Measurements from ENCODE around the gene KRTAP10-3.
"Not testable (repeated sequence)": the region's sequence is repeated elsewhere in the genome, so short reads cannot be mapped to it uniquely, and the experiment has no call there.

The KRTAP10-3 gene

DNA sequence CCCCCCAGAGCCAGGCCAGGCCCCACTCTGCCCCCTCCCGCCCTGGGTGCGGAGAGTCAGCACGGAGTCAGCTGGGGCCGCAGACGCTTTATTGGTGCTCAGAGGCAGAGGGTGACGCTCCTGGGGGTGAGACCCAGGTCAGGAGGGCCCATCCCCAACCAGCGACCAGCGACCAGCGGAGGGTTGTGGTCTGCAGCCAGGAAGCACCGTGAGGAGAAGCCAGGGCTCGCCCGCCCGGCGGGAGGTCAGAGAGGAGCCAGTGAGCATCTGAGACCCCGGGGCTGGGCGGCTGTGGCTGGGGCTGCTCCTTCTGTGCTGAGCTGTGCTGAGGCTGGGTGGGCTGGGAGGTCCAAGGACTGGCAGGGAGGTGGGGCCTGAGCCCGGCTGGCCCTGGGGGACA is 8.3 kb downstream of the KRTAP10-3 start:
- not testable (repeated sequence) for DNase-seq (ENCODE audit: low read depth in 2 of 2, low spot score in 1 of 2)

DNA sequence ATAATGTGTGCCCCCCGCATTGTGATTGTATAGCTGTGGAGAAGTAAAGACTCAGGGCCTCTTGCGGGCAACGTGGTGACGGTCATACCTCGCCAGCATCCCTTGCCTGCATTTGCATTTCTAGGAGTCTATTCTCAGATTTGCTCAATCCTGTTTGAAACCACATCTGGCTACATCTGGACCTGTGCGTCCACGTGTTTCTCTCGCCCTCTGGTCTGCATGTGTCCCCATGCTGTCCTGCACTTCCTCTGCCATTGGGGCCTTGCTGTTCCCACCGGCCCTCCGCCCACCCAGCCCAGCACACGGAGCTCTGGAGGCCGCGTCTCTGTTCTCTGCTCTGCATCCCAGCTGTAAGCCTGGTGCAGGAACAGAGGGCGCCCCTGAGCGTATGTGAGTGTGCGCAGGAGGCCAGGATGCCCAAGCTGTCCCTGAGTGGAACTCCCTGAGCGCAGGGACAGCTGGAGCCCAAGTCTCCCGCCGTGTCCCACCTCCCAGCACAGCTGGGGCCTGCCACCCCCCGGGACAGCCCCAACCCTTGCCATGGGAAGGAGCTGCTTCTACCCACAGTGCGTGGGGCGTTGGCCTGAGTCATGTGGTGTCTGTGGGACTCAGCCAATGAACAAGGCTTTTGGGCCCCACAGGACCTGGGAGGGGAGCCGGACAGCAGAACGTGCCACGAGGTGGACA is 8.9 kb downstream of the KRTAP10-3 start:
- DNase-seq (ENCODE audit: low read depth in 2 of 2, low spot score in 1 of 2): no peak

DNA sequence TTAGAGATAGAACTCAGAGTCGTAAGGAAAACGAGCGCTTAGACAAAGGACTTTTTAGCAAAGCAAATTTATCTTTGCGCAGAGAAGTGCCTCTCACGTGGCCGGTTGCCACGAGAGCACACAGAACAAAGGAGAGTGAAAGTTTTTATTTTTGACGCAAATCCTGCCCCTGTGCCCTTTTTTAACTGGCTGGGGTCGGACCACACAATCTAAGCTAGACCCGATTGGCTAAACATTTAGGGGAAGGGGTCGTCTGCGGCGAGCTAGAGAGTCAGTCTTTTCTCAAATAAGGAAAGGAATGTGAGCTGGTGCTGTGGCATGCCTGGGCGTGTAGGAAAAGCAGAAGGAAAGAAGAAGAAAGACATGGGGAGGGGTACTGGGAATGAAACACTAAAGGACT is 9.7 kb downstream of the KRTAP10-3 start:
- no peak for DNase-seq (ENCODE audit: low read depth in 2 of 2, low spot score in 1 of 2)

DNA sequence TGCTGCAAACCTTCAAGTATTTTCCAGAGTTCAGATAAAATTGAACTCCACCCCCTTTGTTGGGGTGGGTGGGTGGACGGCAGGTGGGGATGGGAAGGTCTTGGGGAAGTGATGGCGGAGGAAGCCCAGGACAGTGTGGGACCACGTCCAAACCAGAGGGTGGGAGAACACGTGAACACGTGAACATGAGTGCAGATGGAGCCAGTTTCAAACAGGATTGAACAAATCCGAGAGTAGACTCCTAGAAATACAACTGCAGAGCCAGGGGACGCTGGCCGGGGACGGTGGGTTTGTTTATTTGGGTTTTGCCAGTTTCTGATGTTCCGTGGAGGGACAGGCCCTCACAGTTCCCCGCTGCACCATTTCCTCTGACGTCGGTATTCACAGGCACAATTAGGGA is 10.2 kb downstream of the KRTAP10-3 start:
- no peak for DNase-seq (ENCODE audit: low read depth in 2 of 2, low spot score in 1 of 2)

DNA sequence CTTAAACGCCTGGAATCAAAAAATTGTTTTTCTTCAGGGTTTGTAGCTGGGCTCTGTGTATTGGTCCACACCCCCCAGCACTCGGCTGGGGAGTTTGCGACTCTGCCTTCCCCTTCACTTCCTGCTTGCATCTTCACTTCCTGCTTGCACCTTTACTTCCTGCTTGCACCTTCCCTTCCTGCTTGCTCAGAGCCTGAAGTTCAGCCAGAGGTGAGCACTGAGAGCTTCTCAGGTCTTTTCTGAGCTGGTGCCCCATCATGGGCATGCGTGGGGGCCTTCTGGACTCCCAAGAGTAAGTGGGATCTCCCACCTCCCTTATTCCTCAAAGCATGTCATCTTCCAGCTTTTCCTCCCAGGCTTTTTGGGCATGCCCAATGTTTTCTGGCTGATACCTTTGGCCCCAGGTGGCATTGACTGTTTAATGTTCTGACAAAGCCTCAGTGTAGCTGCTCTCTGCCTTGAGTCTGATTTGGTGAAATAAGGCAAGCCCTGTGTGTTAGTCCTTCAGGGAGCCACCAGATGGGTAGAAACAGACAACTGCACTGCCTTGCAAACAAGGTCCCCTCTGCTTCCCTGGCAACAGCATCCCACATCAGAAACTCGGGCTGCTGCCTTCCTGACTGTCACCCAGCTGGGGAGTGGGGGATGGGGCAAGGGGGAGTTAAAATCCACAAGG is 10.8 kb downstream of the KRTAP10-3 start:
- no peak for DNase-seq (ENCODE audit: low read depth in 2 of 2, low spot score in 1 of 2)

DNA sequence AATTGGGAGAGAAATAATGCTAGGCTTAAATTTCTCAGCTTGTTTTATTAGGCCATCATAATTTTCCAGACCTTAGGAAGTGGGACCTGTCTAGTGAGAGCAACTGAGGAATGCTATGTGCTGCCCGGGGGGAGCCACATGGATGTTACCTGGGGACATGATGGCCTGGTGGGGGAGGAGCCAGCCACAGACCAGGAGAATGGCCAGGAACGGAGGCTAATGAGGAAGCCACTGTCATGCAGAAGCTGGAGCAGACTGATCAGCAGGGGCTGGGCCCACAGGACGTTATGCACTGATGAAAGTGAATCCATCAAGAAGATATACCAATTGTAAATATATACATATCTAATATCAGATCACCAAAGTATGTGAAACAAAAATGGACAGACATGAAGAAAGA is 14.0 kb downstream of the KRTAP10-3 start:
- no peak for DNase-seq (ENCODE audit: low read depth in 2 of 2, low spot score in 1 of 2)

DNA sequence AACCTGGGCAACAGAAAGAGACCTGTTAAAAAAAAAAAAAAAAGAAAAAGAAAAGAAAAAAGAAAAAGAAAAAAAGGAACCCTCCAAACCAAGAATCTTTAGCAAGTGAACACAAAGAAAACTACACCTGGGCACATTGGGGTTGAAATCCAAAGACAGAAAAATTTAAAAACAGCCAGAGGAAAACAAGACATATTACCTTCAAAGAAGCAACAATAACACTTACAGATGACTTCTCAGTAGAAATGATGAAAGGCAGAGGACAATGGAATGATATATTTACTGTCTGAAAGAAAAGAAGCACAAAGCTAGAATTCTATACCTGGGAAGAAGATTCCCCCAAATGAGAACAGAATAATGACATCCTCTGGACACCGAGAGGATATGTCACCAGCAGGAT is 15.9 kb downstream of the KRTAP10-3 start:
- DNase-seq (ENCODE audit: low read depth in 2 of 2, low spot score in 1 of 2): no peak

DNA sequence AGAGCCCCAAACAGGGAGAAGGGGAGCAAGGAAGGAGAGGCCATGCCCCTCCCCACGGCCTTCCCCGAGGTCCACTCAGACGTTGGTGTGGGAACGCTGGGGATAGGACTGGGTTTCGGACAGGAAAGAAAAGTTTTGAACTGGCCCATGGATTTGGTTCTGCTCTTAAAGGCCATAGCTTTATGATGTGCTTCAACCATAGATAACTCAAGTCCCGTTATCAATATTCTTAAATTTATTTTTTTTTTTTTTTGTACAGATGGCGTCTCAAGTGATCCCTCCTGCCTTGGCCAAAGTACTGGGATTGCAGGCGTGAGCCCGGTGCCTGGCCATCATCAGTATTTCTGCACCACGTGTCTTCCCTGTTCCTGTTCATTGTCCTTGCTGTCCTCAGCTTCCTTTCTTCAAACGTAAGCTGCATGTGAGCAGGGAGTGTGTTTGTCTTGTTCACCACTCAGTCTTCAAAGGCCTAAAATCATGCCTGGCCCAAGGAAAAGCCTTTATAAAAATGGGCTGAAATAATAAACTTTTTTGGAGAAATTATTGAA is 17.8 kb downstream of the KRTAP10-3 start:
- no peak for DNase-seq (ENCODE audit: low read depth in 2 of 2, low spot score in 1 of 2)

DNA sequence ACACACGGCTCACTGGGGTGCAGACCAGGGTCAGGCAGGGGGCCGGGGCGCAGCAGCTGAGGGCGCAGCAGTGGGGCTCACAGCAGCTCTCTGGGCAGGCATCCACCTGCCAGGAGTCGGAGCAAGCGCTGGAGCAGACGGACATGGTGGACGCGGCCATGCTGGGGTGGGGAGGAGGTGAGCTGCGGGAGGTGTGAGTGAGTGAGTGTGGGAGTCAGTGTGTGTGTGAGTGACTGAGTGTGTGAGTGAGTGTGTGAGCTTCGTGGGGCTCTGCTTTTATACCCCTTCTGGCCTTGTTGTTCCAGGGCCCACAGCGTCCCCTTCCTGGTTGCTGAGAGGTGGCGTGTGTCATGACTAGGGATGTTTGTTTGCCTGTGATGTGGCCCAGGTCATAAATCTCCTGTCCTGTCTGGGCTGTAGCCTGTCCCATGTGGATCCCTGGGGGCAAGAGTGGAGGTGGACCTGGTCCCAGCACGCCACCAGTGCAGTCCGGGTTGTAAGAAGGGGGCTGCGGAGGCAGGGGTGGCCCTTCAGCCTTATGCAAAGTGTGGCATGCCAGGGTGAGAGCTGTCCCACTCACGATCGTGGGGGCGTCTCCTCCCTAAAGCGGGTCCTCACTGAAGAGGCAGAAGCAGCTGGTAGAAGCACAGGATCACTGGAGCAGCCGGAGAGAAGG is 18.5 kb downstream of the KRTAP10-3 start, which contains the start of gene KRTAP10-1:
Gene KRTAP10-1 (minus strand): TSS at position 205 of the 676 bp plus-strand sequence. CDS start 45 bp downstream, at position 160.
- DNase-seq (ENCODE audit: low read depth in 2 of 2, low spot score in 1 of 2): no peak

DNA sequence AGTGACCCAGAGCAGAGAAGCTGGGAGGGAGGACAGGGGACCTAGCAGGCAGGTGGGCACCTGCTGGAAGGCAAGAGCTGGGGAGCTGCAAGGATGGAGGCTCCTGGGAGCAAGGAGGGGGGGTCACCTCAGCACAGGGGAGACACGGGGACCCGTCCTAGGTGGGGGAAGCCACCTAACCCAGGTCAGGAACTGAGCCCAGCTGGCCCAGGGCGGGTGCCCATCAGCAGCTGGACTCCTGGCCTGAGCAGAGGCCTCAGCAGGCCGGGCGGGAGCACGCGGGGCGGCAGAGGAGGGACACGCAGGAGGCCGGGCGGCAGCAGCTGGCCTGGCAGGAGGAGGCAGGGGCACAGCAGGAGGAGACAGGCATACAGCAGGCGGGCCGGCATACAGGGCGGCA is 19.5 kb downstream of the KRTAP10-3 start:
- no peak for DNase-seq (ENCODE audit: low read depth in 2 of 2, low spot score in 1 of 2)

DNA sequence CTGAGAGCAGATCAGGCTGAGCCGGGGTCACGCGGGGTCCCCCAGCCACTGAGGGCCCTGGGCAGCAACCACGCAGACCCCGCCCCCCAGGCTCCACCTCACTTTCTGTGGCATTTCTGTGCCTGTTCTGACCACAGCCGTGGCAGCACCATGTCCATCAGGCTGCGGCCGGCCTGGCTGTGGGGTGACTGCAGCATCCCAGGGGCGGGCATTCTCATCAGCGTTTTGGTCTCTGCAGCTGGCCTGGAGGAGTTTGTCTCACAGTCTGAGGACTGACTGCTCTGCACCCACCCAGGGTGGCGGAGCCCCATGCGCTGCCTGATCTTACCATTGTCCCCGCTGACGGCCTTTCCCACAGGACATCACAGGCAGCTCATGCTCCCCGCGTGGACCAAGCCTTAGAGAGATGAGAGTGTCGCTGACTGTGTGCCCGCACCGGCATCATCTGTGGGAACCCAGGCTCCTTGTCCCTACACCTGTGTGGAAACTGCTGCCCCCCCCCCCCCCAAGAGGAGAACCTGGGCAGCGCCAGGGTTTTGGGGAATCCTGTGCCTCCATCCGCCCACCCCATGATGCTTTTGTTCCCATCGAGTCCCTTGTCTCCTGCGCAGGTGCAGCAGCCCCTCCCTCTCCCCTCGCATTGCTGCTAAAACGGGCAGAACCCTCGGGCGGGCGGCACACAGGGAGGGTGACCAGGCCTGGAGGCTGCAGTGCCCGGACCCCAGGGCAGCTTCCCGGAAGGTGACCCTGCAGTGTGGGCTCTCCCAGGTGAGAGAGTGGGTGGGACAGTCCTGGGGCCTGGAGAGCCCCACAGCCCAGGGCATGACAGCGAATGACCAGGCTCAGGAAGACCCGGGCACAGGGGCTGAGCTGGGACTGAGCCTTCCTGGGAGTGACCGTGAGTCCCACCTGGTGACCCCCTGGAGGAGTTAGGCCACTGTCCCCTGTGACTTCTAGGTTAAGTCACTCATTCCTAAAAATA is 20.4 kb downstream of the KRTAP10-3 start:
- no peak for DNase-seq (ENCODE audit: low read depth in 2 of 2, low spot score in 1 of 2)

DNA sequence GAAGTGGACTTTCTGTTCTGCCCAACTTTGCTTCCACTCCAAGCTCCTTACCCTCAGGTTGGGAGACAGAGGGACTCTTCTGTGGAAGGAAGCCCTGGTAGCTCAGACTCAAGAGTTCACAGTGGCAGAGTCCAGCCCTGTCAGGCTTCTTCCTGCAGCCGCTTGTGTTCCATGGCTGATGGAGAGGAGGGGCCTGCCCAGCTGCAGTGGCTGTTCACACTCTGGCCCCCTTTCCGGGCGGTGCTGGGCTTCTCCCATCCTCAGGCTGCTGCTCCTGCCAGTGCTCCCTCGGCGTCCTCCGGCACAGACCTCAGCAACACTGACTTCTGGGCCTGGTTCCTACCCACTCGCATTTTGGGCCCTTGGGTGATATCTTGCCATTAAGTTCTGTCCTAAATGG is 22.6 kb downstream of the KRTAP10-3 start:
- no peak for DNase-seq (ENCODE audit: low read depth in 2 of 2, low spot score in 1 of 2)

DNA sequence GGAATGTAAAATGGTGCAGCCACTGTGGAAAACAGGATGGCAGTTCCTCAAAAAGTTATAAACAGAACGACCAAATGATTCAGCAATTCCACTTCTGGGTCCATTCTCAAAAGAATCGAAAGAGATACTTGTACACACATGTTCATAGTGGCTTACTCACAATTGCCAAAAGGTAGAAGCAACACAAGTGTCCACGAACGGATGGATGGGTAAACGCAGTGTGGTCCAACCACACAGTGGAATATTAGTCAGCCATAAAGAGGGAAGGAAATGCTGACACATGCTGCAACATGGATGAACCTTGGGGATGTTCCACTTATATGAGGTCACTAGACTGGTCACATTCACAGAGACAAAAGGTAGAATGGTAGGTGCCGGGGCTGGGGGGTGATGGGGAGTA is 23.9 kb downstream of the KRTAP10-3 start:
- no peak for DNase-seq (ENCODE audit: low read depth in 2 of 2, low spot score in 1 of 2)

DNA sequence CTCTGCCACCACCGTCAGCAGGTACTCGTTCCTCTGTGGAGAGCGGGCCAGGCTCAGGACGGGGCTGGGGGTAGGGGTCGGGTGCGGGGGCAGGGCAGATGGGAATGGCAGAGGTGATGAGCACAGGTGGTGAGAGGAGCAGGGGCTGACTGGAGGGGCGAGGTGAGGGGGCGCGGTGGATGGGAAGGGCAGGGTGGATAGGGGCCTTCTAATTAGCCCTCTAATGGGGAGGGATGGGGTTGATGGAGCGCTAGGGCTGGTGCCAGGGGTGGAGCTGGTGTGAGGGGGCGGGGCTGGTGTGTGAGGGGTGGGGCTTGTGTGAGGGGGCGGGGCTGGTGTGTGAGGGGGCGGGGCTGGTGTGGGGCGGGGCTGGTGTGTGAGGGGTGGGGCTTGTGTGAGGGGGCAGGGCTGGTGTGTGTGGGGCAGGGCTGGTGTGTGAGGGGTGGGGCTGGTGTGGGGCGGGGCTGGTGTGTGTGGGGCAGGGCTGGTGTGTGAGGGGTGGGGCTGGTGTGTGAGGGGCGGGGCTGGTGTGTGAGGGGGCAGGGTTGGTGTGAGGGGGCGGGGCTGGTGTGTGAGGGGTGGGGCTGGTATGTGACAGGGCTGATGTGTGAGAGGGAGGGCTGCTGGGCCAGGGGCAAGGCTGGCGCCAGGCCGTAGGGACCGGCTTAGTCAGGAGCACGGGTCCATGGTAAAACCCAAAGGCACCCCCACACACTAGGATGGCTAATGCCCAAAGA is 24.5 kb downstream of the KRTAP10-3 start:
- DNase-seq (ENCODE audit: low read depth in 2 of 2, low spot score in 1 of 2): no peak

DNA sequence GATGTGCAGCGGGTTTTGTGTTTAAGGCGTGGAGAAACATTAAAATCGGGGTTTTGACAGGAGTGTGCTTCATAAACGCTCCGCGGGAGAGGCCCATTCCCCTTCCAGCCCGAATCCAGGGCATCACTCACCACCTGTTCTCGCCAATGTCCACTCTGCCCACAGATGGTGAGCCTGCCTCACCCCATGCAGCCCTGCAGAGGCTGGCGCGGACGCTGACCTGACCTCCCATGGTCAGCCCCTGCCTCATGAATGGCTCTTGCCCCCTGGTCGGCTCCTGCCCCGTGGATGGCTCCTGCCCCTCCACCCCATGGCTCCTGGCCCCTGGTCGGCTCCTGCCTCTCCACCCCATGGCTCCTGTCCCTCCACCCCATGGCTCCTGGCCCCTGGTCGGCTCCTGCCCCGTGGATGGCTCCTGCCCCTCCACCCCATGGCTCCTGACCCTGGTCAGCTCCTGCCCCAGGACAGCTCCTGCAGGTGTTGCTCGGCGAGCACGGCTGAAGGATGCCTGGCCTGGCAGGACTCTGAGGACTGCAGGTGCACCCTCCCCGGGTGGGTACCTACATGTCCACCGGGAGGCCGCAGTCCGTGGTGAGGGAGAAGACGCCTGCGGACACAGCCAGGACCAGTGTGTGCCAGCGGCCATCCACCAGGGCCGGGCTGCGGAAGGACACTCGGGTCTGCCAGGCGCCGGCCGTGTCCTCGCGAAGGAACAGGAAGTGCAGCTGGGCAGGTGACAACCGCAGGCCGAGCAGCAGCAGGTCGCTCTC is 25.3 kb downstream of the KRTAP10-3 start:
- no peak for DNase-seq (ENCODE audit: low read depth in 2 of 2, low spot score in 1 of 2)

DNA sequence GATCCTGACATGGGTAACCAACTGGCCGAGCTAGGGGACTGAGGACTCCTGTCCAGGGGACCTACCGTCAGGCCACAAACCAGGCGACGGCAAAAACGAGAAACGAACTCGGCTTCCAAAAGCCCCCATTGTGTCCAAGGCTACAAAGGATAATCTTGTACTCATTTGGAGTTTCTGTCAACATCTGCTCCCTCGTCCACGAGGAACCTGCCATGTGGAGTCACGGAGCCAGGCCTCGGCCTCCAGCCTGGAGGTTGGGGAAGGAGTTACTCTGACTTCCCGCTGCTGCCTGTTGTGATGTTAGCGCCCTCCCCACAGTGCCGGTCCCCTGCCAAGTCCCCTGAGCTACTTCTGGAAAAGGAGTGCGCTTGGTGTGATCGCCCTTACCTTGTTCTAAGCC is 25.9 kb downstream of the KRTAP10-3 start:
- no peak for DNase-seq (ENCODE audit: low read depth in 2 of 2, low spot score in 1 of 2)

DNA sequence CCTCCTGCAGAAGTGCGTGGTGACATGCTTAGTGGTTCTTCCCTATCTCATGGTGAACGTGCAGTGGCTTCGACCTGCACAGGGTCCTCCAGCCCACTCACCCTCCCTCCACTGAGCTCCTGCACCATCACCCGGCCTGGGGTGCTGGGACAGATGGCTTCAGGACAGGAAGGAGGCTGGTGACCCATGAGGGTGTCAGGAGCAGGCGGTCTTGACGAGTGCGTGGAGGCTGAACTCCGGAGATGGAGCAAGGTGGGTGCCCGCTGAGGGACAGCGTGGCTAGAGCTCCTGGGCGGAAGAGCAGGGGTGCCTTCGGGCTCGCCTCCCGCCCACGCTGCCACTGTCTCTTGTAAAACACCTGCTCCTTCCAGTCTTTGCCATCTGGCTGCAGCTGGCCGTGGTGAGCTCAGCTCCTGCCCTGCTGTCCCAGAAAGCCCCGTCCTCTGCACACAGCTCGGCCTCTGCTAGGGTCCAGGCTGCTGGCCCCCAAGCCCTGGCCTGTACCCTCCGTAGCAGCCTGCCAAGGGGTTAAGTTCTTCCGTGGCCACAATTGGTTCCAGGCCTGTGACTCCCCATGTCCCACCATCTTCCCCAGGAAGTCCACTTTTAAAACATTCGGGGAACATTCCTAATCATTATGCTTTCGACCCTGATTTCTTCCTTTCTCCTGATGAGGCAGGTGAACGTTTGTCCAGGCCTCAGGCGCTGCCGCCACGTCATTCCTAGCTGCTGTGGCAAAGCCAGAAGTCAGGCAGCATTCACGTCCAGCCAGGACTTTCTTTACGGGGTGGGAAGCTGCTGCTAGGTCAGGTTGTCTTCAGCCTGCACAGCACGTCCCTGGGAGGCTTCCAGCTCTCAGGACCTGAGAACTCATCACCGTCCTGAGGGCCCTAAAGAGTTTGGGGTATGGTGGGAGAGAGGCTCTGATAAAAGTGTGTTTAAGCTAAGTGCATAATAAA is 26.7 kb downstream of the KRTAP10-3 start:
- no peak for DNase-seq (ENCODE audit: low read depth in 2 of 2, low spot score in 1 of 2)

DNA sequence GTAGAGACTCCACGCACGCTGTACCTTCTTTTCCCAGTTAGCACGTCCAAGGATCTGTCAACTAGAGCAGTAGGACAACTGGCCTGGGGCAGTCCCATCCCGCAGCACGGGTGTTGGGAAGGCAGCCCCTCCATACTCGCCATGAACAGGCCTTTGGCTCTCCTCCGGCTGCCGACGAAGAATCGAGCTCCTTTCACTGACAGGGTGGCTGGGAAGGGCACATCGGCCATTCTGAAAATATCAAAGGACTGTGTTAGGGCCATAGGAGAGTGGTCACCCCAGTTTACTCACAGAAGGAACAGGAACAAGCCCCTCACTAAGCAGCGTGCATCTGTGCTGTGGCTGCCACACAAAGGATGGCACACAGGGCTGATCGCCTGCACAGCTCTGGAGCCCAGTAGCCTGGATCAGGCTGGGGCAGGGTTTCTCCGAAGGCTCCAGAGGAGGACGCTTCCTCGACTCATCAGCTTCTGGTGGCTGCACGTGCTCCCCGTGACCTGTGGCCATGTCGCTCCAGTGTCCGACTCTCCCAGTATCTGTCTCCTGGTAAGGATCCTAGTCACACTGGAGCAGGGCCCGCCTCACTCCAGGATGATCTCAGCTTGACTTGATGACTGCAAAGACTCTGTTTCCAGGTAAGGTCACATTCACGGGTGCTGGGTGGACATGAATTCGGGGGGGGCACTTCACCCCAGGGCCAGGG is 27.5 kb downstream of the KRTAP10-3 start:
- no peak for DNase-seq (ENCODE audit: low read depth in 2 of 2, low spot score in 1 of 2)
